ENCODE data around the gene WDR20. TPM values are rescaled to one million over a fixed set of nuclear protein-coding genes. Genes with fewer than 3 reads are reported as not detected.

Gene WDR20
- total and polyA plus RNA-seq, 2 donors (not counting 3 experiments of a cell fraction or from before 2014, with no cell fraction given), result 12.2 to 22.4 TPM

- Histone ChIP-seq H2AFZ (ENCODE audit: low read depth, low read length) (no peak overlapping the region), H3K27ac (ENCODE audit: insufficient read depth, low read depth, low read length) (no peak overlapping the region), H3K9me3 (replicated peaks; ENCODE audit: control insufficient read depth, insufficient read depth, low read length) (no peaks in the 10 kb centered on the region), H3K27me3 (ENCODE audit: control insufficient read depth in 2 of 2, insufficient read depth in 2 of 2, low read length in 2 of 2) (no peaks in the 10 kb centered on the region), H3K4me3 (replicated peaks in 1 of 3; ENCODE audit: insufficient read depth in 1 of 3, low read depth in 1 of 3, low read length in 3 of 3) (no peak overlapping the region), H3K4me1 (ENCODE audit: control insufficient read depth, extremely low read depth, insufficient read depth, low read length) (no peaks in the 10 kb centered on the region), H3K9me1 (replicated peaks; ENCODE audit: control insufficient read depth, extremely low read depth, insufficient read depth, low read length) (no peaks in the 10 kb centered on the region), H3K4me2 (ENCODE audit: insufficient read depth, low read length) (no peak overlapping the region), H3K79me2 (ENCODE audit: control insufficient read depth, insufficient read depth, low read length) (peaks cover 57% of the 10 kb centered on the region), H4K20me1 (replicated peaks; ENCODE audit: control insufficient read depth, extremely low read depth, insufficient read depth, low read length) (no peaks in the 10 kb centered on the region), H3K9ac (replicated peaks; ENCODE audit: extremely low read depth, insufficient read depth, low read length) (no peak overlapping the region), H3K36me3 (ENCODE audit: control insufficient read depth in 2 of 2, extremely low read depth in 1 of 2, insufficient read depth in 2 of 2, low read length in 2 of 2) (no peaks in the 10 kb centered on the region)
- TF ChIP-seq POLR2AphosphoS5 (IDR thresholded peaks at IDR 0.05; ENCODE audit: insufficient read depth, low read depth, low read length) (no peak), EZH2 (IDR thresholded peaks at IDR 0.05; ENCODE audit: borderline replicate concordance, low read depth, low read length, severe bottlenecking) (no peak), MYC (IDR thresholded peaks at IDR 0.05; ENCODE audit: low read depth, low read length) (no peak), FOS (IDR thresholded peaks at IDR 0.05; ENCODE audit: borderline replicate concordance, insufficient read depth, low read length) (no peak), GATA2 (IDR thresholded peaks at IDR 0.05; ENCODE audit: insufficient read depth, insufficient read length, low read depth, low read length) (no peak), CTCF (IDR thresholded peaks at IDR 0.05; ENCODE audit: extremely low read depth in 1 of 2, insufficient read depth in 1 of 2, low read depth in 1 of 2, low read length in 2 of 2) (no peak), POLR2A (IDR thresholded peaks at IDR 0.05; ENCODE audit: low read depth, low read length) (no peak), MAX (IDR thresholded peaks at IDR 0.05; ENCODE audit: insufficient read depth, insufficient read length) (no peak), JUN (IDR thresholded peaks at IDR 0.05; ENCODE audit: borderline replicate concordance, insufficient read depth, insufficient read length, low read depth) (no peak)
- ChIA-PET POLR2A (no interaction called here), CTCF (interaction anchor here (1.7 kb wide), 1 partner anchor 8 kb away, joined by 6 read pairs; no protein-coding TSS in a partner anchor)
- dilution Hi-C loops (cut with MboI; ENCODE audit: extremely low pct_ligation_motif_present, low sequenced_read_pairs) (no loop called here), intact Hi-C loops (cut with micrococcal nuclease) (no loop called here)
- no peak for FAIRE-seq
- no TSS peak for BruUV-seq (replicated peaks)
- no peak for DNase-seq (ENCODE audit: low read depth, low spot score)
Measured at GRCh38 chr14:102154121-102154520, 14.4 kb downstream of the WDR20 start.
